Astrocyte (in vitro differentiated cells and primary cell): ENCODE results near the gene AP1M1. TPM values are rescaled to one million over a fixed set of nuclear protein-coding genes. Genes with fewer than 3 reads are reported as not detected.
A peak's percentile ranks its signal among the peaks of the same experiment; 100 is the strongest.

ENCODE experiments used
- DNase-seq: peaks from one replicate; pipeline ENCODE4 v3.0.0-alpha.2; 2010; ENCODE audit warnings: low read depth
- FAIRE-seq: peaks from 2 replicates; lab custom pipeline; 2011; peaks lifted over from hg19 to GRCh38; lab: Jason Lieb, UNC
- H2AFZ ChIP-seq: 2 replicates; pipeline ENCODE4 v1.6.0; 2012; ENCODE audit warnings: low read depth, low read length, inconsistent platforms
- H3K27ac ChIP-seq: 2 replicates; pipeline ENCODE4 v1.5.1; 2011; ENCODE audit warnings: low read depth, low read length, inconsistent platforms
- H3K27me3 ChIP-seq: 2 replicates; pipeline ENCODE4 v1.6.0; 2011; ENCODE audit warnings: low read length, inconsistent platforms; ENCODE audit not compliant: insufficient read depth
- H3K36me3 ChIP-seq: 2 replicates; pipeline ENCODE4 v1.5.1; 2011; ENCODE audit warnings: low read length, inconsistent platforms; ENCODE audit not compliant: insufficient read depth
- H3K4me1 ChIP-seq: 2 replicates; pipeline ENCODE4 v1.5.1; 2011; ENCODE audit warnings: low read length, inconsistent platforms; ENCODE audit not compliant: insufficient read depth
- H3K4me2 ChIP-seq: 2 replicates; pipeline ENCODE4 v1.6.0; 2012; ENCODE audit warnings: low read length, inconsistent platforms
- H3K4me3 ChIP-seq: 2 replicates; pipeline ENCODE4 v1.5.1; 2011; ENCODE audit warnings: low read depth, mild to moderate bottlenecking, low read length, inconsistent platforms; ENCODE audit not compliant: insufficient read depth
- H3K79me2 ChIP-seq: 2 replicates; pipeline ENCODE4 v1.6.0; 2012; ENCODE audit warnings: mild to moderate bottlenecking, low read length, inconsistent platforms; ENCODE audit not compliant: insufficient read depth
- H3K9ac ChIP-seq: 2 replicates; pipeline ENCODE4 v1.6.0; 2012; ENCODE audit warnings: mild to moderate bottlenecking, low read length, inconsistent platforms
- H3K9me3 ChIP-seq: 2 replicates; pipeline ENCODE4 v1.5.1; 2012; ENCODE audit warnings: low read depth, mild to moderate bottlenecking, low read length, inconsistent platforms; ENCODE audit not compliant: insufficient read depth
- H4K20me1 ChIP-seq: 2 replicates; pipeline ENCODE4 v1.6.0; 2012; ENCODE audit warnings: low read length, inconsistent platforms; ENCODE audit not compliant: insufficient read depth
- H3K27ac Mint-ChIP-seq: one replicate; pipeline ENCODE4 v1.8.0; 2021; ENCODE audit warnings: mild to moderate bottlenecking, mixed read lengths; ENCODE audit not compliant: unreplicated experiment
- H3K27me3 Mint-ChIP-seq: one replicate; pipeline ENCODE4 v1.8.0; 2021; ENCODE audit warnings: low read depth, mixed read lengths; ENCODE audit not compliant: unreplicated experiment
- H3K36me3 Mint-ChIP-seq: one replicate; pipeline ENCODE4 v1.8.0; 2021; ENCODE audit warnings: low read depth, mixed read lengths; ENCODE audit not compliant: unreplicated experiment
- H3K4me1 Mint-ChIP-seq: one replicate; pipeline ENCODE4 v1.8.0; 2021; ENCODE audit warnings: low read depth, mixed read lengths; ENCODE audit not compliant: unreplicated experiment
- H3K4me3 Mint-ChIP-seq: one replicate; pipeline ENCODE4 v1.8.0; 2021; ENCODE audit warnings: mild to moderate bottlenecking, moderate library complexity, mixed read lengths; ENCODE audit not compliant: unreplicated experiment
- H3K9me3 Mint-ChIP-seq: one replicate; pipeline ENCODE4 v1.8.0; 2021; ENCODE audit warnings: mild to moderate bottlenecking, mixed read lengths; ENCODE audit not compliant: unreplicated experiment
- EZH2 ChIP-seq: IDR thresholded peaks from 2 replicates; pipeline ENCODE4 v1.6.1; 2012; ENCODE audit warnings: mild to moderate bottlenecking, low read length, inconsistent platforms; ENCODE audit not compliant: insufficient read depth
- total RNA-seq: library from RNA; stranded (reverse); gene quantifications from 2 replicates; pipeline ENCODE4 v1.2.1, GENCODE V29; 2021
- TF ChIP-seq, protein P1 (sequence below): IDR thresholded peaks from 2 replicates; pipeline ENCODE4 v1.5.1; 2011; ENCODE audit warnings: low read depth, mild to moderate bottlenecking, inconsistent platforms, low read length, moderate library complexity; ENCODE audit not compliant: insufficient read depth

Gene AP1M1
- total RNA-seq, 1 donor from 2014 or later: 87.6 TPM

- Histone ChIP-seq H3K27ac (no peak overlapping the region), H3K4me1 (peaks cover 23% of the 10 kb centered on the region), H4K20me1 (peaks cover 62% of the 10 kb centered on the region), H3K9me3 (no peaks in the 10 kb centered on the region), H2AFZ (no peak overlapping the region), H3K9ac (no peak overlapping the region), H3K27me3 (no peaks in the 10 kb centered on the region), H3K4me3 (no peak overlapping the region), H3K4me2 (no peak overlapping the region), H3K36me3 (peaks cover 17% of the 10 kb centered on the region), H3K79me2 (peaks cover 64% of the 10 kb centered on the region)
- no peak for TF ChIP-seq EZH2
- TF ChIP-seq, protein P1, sequence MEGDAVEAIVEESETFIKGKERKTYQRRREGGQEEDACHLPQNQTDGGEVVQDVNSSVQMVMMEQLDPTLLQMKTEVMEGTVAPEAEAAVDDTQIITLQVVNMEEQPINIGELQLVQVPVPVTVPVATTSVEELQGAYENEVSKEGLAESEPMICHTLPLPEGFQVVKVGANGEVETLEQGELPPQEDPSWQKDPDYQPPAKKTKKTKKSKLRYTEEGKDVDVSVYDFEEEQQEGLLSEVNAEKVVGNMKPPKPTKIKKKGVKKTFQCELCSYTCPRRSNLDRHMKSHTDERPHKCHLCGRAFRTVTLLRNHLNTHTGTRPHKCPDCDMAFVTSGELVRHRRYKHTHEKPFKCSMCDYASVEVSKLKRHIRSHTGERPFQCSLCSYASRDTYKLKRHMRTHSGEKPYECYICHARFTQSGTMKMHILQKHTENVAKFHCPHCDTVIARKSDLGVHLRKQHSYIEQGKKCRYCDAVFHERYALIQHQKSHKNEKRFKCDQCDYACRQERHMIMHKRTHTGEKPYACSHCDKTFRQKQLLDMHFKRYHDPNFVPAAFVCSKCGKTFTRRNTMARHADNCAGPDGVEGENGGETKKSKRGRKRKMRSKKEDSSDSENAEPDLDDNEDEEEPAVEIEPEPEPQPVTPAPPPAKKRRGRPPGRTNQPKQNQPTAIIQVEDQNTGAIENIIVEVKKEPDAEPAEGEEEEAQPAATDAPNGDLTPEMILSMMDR: no peak
- H3K36me3 Mint-ChIP-seq: peaks cover 17% of the 10 kb centered on the region
- FAIRE-seq (no peak), DNase-seq (no peak)
- no peaks in the 10 kb centered on the region for H3K27me3 Mint-ChIP-seq
- no peaks in the 10 kb centered on the region for H3K9me3 Mint-ChIP-seq
- peaks cover 20% of the 10 kb centered on the region for H3K4me1 Mint-ChIP-seq
- H3K4me3 Mint-ChIP-seq: no peak overlapping the region
- H3K27ac Mint-ChIP-seq: no peak overlapping the region
Measured at GRCh38 chr19:16201011-16201391, 3.3 kb downstream of the AP1M1 start.

GRCh38 chr19:16202320-16203255, 4.9 kb downstream of the AP1M1 start:
- peaks cover 64% of the 10 kb centered on the region for H3K79me2 ChIP-seq
- H3K27me3 ChIP-seq: no peaks in the 10 kb centered on the region

More at GRCh38 chr19:16202320-16203255, 4.9 kb downstream of the AP1M1 start:
- peaks cover 21% of the 10 kb centered on the region for H3K36me3 Mint-ChIP-seq
- H3K4me3 ChIP-seq: no peak overlapping the region
- DNase-seq (peak; percentile 23), FAIRE-seq (no peak)
- peaks cover 17% of the 10 kb centered on the region for H3K36me3 ChIP-seq
- H3K4me3 Mint-ChIP-seq: no peak overlapping the region
- H3K4me2 ChIP-seq: no peak overlapping the region
- H3K4me1 Mint-ChIP-seq: peaks cover 16% of the 10 kb centered on the region
- peaks cover 9% of the 10 kb centered on the region for H3K4me1 ChIP-seq
- peaks cover 74% of the 10 kb centered on the region for H4K20me1 ChIP-seq
- no peaks in the 10 kb centered on the region for H3K9me3 ChIP-seq
- TF ChIP-seq, protein P1: no peak
- H3K27me3 Mint-ChIP-seq: no peaks in the 10 kb centered on the region
- H3K9me3 Mint-ChIP-seq: no peaks in the 10 kb centered on the region
- no peak overlapping the region for H3K27ac ChIP-seq
- no peak overlapping the region for H3K27ac Mint-ChIP-seq
- no peak overlapping the region for H2AFZ ChIP-seq
- H3K9ac ChIP-seq: no peak overlapping the region
